Measurements from ENCODE around the gene OR51F1. TPM values are rescaled to one million over a fixed set of nuclear protein-coding genes. Genes with fewer than 3 reads are reported as not detected.

Gene OR51F1
- total and polyA plus RNA-seq, 2 experiments from 2014 or later = not detected

GRCh38 chr11:4808476-4808875 lies 38.7 kb upstream of the OR51F1 start (continued):
- TF ChIP-seq, protein P1, sequence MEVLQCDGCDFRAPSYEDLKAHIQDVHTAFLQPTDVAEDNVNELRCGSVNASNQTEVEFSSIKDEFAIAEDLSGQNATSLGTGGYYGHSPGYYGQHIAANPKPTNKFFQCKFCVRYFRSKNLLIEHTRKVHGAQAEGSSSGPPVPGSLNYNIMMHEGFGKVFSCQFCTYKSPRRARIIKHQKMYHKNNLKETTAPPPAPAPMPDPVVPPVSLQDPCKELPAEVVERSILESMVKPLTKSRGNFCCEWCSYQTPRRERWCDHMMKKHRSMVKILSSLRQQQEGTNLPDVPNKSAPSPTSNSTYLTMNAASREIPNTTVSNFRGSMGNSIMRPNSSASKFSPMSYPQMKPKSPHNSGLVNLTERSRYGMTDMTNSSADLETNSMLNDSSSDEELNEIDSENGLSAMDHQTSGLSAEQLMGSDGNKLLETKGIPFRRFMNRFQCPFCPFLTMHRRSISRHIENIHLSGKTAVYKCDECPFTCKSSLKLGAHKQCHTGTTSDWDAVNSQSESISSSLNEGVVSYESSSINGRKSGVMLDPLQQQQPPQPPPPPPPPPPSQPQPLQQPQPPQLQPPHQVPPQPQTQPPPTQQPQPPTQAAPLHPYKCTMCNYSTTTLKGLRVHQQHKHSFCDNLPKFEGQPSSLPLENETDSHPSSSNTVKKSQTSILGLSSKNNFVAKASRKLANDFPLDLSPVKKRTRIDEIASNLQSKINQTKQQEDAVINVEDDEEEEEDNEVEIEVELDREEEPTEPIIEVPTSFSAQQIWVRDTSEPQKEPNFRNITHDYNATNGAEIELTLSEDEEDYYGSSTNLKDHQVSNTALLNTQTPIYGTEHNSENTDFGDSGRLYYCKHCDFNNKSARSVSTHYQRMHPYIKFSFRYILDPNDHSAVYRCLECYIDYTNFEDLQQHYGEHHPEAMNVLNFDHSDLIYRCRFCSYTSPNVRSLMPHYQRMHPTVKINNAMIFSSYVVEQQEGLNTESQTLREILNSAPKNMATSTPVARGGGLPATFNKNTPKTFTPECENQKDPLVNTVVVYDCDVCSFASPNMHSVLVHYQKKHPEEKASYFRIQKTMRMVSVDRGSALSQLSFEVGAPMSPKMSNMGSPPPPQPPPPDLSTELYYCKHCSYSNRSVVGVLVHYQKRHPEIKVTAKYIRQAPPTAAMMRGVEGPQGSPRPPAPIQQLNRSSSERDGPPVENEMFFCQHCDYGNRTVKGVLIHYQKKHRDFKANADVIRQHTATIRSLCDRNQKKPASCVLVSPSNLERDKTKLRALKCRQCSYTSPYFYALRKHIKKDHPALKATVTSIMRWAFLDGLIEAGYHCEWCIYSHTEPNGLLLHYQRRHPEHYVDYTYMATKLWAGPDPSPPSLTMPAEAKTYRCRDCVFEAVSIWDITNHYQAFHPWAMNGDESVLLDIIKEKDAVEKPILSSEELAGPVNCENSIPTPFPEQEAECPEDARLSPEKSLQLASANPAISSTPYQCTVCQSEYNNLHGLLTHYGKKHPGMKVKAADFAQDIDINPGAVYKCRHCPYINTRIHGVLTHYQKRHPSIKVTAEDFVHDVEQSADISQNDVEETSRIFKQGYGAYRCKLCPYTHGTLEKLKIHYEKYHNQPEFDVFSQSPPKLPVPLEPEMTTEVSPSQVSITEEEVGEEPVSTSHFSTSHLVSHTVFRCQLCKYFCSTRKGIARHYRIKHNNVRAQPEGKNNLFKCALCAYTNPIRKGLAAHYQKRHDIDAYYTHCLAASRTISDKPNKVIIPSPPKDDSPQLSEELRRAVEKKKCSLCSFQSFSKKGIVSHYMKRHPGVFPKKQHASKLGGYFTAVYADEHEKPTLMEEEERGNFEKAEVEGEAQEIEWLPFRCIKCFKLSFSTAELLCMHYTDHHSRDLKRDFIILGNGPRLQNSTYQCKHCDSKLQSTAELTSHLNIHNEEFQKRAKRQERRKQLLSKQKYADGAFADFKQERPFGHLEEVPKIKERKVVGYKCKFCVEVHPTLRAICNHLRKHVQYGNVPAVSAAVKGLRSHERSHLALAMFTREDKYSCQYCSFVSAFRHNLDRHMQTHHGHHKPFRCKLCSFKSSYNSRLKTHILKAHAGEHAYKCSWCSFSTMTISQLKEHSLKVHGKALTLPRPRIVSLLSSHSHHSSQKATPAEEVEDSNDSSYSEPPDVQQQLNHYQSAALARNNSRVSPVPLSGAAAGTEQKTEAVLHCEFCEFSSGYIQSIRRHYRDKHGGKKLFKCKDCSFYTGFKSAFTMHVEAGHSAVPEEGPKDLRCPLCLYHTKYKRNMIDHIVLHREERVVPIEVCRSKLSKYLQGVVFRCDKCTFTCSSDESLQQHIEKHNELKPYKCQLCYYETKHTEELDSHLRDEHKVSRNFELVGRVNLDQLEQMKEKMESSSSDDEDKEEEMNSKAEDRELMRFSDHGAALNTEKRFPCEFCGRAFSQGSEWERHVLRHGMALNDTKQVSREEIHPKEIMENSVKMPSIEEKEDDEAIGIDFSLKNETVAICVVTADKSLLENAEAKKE (CRISPR knock-in tag; IDR thresholded peaks at IDR 0.05) = no peak
- TF ChIP-seq STAT1 (IDR thresholded peaks at IDR 0.05; ENCODE audit: unreplicated experiment) (no peak), NANOG (IDR thresholded peaks at IDR 0.05; ENCODE audit: borderline replicate concordance) (no peak), EZH2 (IDR thresholded peaks at IDR 0.05; ENCODE audit: low read depth, unreplicated experiment) (no peak)
- TF ChIP-seq, protein P2, sequence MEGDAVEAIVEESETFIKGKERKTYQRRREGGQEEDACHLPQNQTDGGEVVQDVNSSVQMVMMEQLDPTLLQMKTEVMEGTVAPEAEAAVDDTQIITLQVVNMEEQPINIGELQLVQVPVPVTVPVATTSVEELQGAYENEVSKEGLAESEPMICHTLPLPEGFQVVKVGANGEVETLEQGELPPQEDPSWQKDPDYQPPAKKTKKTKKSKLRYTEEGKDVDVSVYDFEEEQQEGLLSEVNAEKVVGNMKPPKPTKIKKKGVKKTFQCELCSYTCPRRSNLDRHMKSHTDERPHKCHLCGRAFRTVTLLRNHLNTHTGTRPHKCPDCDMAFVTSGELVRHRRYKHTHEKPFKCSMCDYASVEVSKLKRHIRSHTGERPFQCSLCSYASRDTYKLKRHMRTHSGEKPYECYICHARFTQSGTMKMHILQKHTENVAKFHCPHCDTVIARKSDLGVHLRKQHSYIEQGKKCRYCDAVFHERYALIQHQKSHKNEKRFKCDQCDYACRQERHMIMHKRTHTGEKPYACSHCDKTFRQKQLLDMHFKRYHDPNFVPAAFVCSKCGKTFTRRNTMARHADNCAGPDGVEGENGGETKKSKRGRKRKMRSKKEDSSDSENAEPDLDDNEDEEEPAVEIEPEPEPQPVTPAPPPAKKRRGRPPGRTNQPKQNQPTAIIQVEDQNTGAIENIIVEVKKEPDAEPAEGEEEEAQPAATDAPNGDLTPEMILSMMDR (conservative IDR thresholded peaks at IDR 0.05; ENCODE audit: low read depth in 2 of 2) = no peak

- H3K27me3 ChIP-seq (ENCODE audit: insufficient read depth) = no peaks in the 10 kb centered on the region
- no peaks in the 10 kb centered on the region for H4K20me1 ChIP-seq (replicated peaks; ENCODE audit: insufficient read depth)
- no peaks in the 10 kb centered on the region for H3K36me3 ChIP-seq (ENCODE audit: insufficient read depth)
- ATAC-seq = no peak
- no peaks in the 10 kb centered on the region for H3F3A ChIP-seq (replicated peaks; ENCODE audit: low read depth)
- H3K27ac ChIP-seq (ENCODE audit: low read depth) = no peak within 1 kb of the TSS
- Mint-ChIP-seq H3K4me1 (no peaks in the 10 kb centered on the region), H3K9me3 (no peaks in the 10 kb centered on the region), H3K36me3 (ENCODE audit: low read depth) (no peaks in the 10 kb centered on the region), H3K27ac (no peak within 1 kb of the TSS), H3K27me3 (ENCODE audit: insufficient read depth, low read depth, poor library complexity) (no peaks in the 10 kb centered on the region), H3K4me3 (no peak within 1 kb of the TSS)
- no peaks in the 10 kb centered on the region for H3K4me1 ChIP-seq (ENCODE audit: insufficient read depth)
- H3K79me2 ChIP-seq (replicated peaks; ENCODE audit: insufficient read depth) = no peaks in the 10 kb centered on the region
- DNase-seq (ENCODE audit: low spot score) = no peak
- no peak within 1 kb of the TSS for H3K4me3 ChIP-seq
- 0 out of 2 replicates have a peak, but pooled peaks cover 9% of the 10 kb centered on the region for H3K9me2 ChIP-seq (ENCODE audit: insufficient read depth)
- H2AFZ ChIP-seq = no peak within 1 kb of the TSS
- H3K4me2 ChIP-seq = no peak within 1 kb of the TSS
- TF ChIP-seq ZNF331 (CRISPR knock-in tag; IDR thresholded peaks at IDR 0.05; ENCODE audit: low read depth) (no peak), ZNF114 (CRISPR knock-in tag; IDR thresholded peaks at IDR 0.05) (no peak), EZH2phosphoT487 (IDR thresholded peaks at IDR 0.05; ENCODE audit: unreplicated experiment) (no peak)
- TF ChIP-seq, protein P1 (CRISPR knock-in tag; IDR thresholded peaks at IDR 0.05) = no peak
Observed at GRCh38 chr11:4804280-4804679, 34.5 kb upstream of the OR51F1 start, which contains the start of gene OR52R1. Gene OR52R1, minus strand, starts transcription at chr11:4804380. Its CDS starts 0 bp downstream, at chr11:4804380.
